Adipocyte (in vitro differentiated cells): ENCODE data around the gene ARNT2.
A peak's percentile ranks its signal among the peaks of the same experiment; 100 is the strongest.
"Not testable (repeated sequence)": the region's sequence is repeated elsewhere in the genome, so short reads cannot be mapped to it uniquely, and the experiment has no call there.

Source experiments
- DNase-seq: peaks from one replicate; pipeline ENCODE4 v3.0.0-alpha.2; 2015; ENCODE audit warnings: low read depth
- H3K27me3 ChIP-seq: replicated peaks from 2 replicates; pipeline ENCODE4 v1.7.0; 2013; ENCODE audit warnings: mild to moderate bottlenecking, low read length, moderate library complexity; ENCODE audit not compliant: control insufficient read depth, insufficient read depth
- H3K36me3 ChIP-seq: 2 replicates; pipeline ENCODE4 v1.7.0; 2013; ENCODE audit warnings: low read length, mild to moderate bottlenecking, moderate library complexity; ENCODE audit not compliant: control insufficient read depth, insufficient read depth, severe bottlenecking
- H3K4me1 ChIP-seq: 2 replicates; pipeline ENCODE4 v1.7.0; 2013; ENCODE audit warnings: mild to moderate bottlenecking, low read length, moderate library complexity; ENCODE audit not compliant: control insufficient read depth, insufficient read depth
- H3K4me3 ChIP-seq: 2 replicates; pipeline ENCODE4 v1.7.0; 2013; ENCODE audit warnings: mild to moderate bottlenecking, low read length, moderate library complexity
- H3K9ac ChIP-seq: 2 replicates; pipeline ENCODE4 v1.7.0; 2013; ENCODE audit warnings: mild to moderate bottlenecking, low read length, moderate library complexity
- H3K9me3 ChIP-seq: 2 replicates; pipeline ENCODE4 v1.7.0; 2013; ENCODE audit warnings: mild to moderate bottlenecking, low read length, moderate library complexity; ENCODE audit not compliant: control insufficient read depth

The ARNT2 gene

GRCh38 chr15:80388326-80388725, 15.9 kb upstream of the ARNT2 start:
- peaks cover 38% of the 10 kb centered on the region for H3K27me3 ChIP-seq
- no peak overlapping the region for H3K4me3 ChIP-seq
- no peaks in the 10 kb centered on the region for H3K4me1 ChIP-seq
- H3K9me3 ChIP-seq: no peaks in the 10 kb centered on the region
- H3K36me3 ChIP-seq: no peaks in the 10 kb centered on the region
- no peak overlapping the region for H3K9ac ChIP-seq
- DNase-seq: no peak

DNA sequence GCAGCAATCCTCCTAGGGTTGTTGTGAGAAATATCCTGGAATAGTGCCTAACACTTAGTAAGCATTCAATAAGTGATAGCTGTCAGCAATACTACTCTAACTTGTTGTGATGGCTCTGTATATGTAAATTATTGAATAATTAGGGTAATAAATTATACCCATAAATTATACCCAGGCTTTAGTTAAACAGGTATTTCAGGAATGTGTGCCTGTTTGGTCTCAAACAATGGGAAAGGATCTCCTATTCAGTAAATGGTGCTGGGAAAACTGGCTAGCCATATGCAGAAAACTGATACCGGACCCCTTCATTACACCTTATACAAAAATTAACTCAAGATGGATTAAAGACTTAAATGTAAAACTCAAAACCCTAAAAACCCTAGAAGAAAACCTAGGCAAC, 14.8 kb upstream of the ARNT2 start:
- Histone ChIP-seq H3K4me3 (no peak overlapping the region), H3K4me1 (no peaks in the 10 kb centered on the region), H3K9ac (no peak overlapping the region), H3K27me3 (peaks cover 37% of the 10 kb centered on the region), H3K9me3 (no peaks in the 10 kb centered on the region), H3K36me3 (no peaks in the 10 kb centered on the region)
- no peak for DNase-seq

- H3K9me3 ChIP-seq, H3K4me1 ChIP-seq, DNase-seq, H3K9ac ChIP-seq, H3K4me3 ChIP-seq, H3K36me3 ChIP-seq: not testable (repeated sequence)
- H3K27me3 ChIP-seq: peaks cover 36% of the 10 kb centered on the region
Observed at GRCh38 chr15:80390942-80391341, 13.2 kb upstream of the ARNT2 start.

DNA sequence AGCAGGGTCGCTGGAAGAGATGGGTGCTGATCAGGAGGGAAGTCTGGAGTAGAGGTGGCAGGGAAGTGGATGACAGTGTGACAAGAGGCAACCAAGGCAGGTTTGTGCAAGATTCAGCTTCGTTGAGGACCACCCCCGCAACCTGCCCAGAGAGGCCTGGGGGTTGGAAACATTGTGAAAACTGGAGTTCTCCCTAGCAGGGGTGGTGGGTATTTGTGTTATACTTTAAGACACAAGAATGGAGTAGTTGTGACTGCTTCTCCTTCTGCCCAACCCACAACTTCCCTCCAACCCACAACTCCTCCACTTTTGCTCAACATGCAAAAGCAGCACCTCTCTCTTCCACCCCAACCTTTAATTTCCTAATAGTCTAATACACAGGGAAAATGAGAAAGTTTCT, 8.6 kb upstream of the ARNT2 start:
- DNase-seq: no peak
- no peaks in the 10 kb centered on the region for H3K9me3 ChIP-seq
- no peak overlapping the region for H3K4me3 ChIP-seq
- no peaks in the 10 kb centered on the region for H3K36me3 ChIP-seq
- H3K9ac ChIP-seq: no peak overlapping the region
- H3K27me3 ChIP-seq: peaks cover 38% of the 10 kb centered on the region
- H3K4me1 ChIP-seq: no peaks in the 10 kb centered on the region

- Histone ChIP-seq H3K27me3 (peaks cover 38% of the 10 kb centered on the region), H3K9ac (no peak overlapping the region), H3K36me3 (no peaks in the 10 kb centered on the region), H3K4me3 (no peak overlapping the region), H3K9me3 (no peaks in the 10 kb centered on the region), H3K4me1 (no peaks in the 10 kb centered on the region)
- DNase-seq: no peak
Observed at GRCh38 chr15:80396096-80396495, 8.1 kb upstream of the ARNT2 start.

GRCh38 chr15:80399508-80399907, 4.7 kb upstream of the ARNT2 start:
- H3K4me3 ChIP-seq: no peak overlapping the region
- no peak overlapping the region for H3K9ac ChIP-seq
- no peaks in the 10 kb centered on the region for H3K36me3 ChIP-seq
- no peak for DNase-seq
- H3K4me1 ChIP-seq: no peaks in the 10 kb centered on the region
- H3K27me3 ChIP-seq: peaks cover 48% of the 10 kb centered on the region
- no peaks in the 10 kb centered on the region for H3K9me3 ChIP-seq

DNA sequence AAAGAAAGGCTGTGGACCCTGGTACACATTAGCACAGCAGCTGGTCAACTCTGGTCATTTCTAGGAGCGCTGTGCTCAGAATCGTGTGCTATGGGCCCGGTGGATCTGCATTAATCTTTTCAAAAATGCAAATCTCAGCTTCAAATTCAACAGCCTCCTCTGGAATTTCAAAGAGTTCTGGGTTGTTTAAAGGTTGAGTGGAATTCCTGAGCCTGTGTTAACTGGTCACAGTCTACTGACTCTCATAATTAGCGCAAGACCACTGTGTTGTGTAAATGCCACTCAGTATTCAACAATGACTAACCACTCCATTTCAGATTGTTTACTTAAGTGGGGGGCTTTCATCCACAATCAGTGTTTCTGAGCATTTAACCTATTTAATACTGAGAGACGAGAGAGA, 2.7 kb upstream of the ARNT2 start:
- no peaks in the 10 kb centered on the region for H3K36me3 ChIP-seq
- H3K9ac ChIP-seq: no peak overlapping the region
- peaks cover 57% of the 10 kb centered on the region for H3K27me3 ChIP-seq
- no peaks in the 10 kb centered on the region for H3K9me3 ChIP-seq
- no peaks in the 10 kb centered on the region for H3K4me1 ChIP-seq
- H3K4me3 ChIP-seq: no peak overlapping the region
- DNase-seq: no peak

DNA sequence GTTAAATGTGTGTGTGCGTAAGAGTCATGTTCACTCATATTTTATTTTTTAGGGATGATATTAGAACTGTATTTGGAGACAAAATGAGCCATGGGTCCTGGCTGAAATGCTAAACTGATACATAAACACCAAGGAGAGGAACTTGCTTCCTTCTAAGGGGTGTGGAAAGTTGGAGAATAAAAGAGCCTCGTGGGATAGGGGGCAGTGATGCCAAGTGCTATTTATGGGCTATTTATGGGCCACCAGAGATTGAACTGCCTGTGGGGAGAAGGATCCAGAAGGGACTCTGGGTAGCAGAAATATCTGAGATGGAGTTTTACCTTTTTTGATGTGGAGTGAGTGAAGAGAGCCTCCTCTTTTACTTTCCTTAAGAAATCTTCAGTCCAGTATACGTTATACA, 1.8 kb upstream of the ARNT2 start:
- peaks cover 59% of the 10 kb centered on the region for H3K27me3 ChIP-seq

GRCh38 chr15:80403712-80404056, 498 bp upstream of the ARNT2 start:
- Histone ChIP-seq H3K36me3 (no peaks in the 10 kb centered on the region), H3K9ac (no peak overlapping the region), H3K9me3 (no peaks in the 10 kb centered on the region), H3K4me1 (no peaks in the 10 kb centered on the region), H3K4me3 (peak overlapping the region; percentile 52), H3K27me3 (peaks cover 62% of the 10 kb centered on the region)
- DNase-seq: peak; percentile 48

More for the DNA sequence above, 1.8 kb upstream of the ARNT2 start:
- H3K9ac ChIP-seq: no peak overlapping the region
- no peaks in the 10 kb centered on the region for H3K9me3 ChIP-seq
- H3K4me3 ChIP-seq: no peak overlapping the region
- H3K4me1 ChIP-seq: no peaks in the 10 kb centered on the region
- DNase-seq: no peak
- H3K36me3 ChIP-seq: no peaks in the 10 kb centered on the region

GRCh38 chr15:80404761-80405553, 775 bp downstream of the ARNT2 start:
- peak overlapping the region; percentile 43 for H3K9ac ChIP-seq
- peak overlapping the region; percentile 52 for H3K4me3 ChIP-seq
- H3K27me3 ChIP-seq: peaks cover 67% of the 10 kb centered on the region
- peak; percentile 60 for DNase-seq
- no peaks in the 10 kb centered on the region for H3K36me3 ChIP-seq
- no peaks in the 10 kb centered on the region for H3K9me3 ChIP-seq
- no peaks in the 10 kb centered on the region for H3K4me1 ChIP-seq

DNA sequence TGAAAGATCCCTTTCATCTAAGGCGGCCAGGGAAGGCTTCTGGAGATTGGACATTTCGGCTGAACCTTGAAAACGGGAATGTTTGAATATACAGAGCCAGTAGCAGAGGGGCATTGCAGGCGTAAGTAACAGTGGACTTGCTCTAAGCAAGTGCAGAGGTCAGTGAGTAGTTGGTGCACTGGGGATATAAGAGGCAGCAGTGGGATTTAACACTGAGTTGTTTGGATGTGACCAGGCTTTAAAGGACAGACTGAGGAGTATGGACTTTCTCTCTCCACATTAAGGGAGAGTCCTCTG, 1.3 kb downstream of the ARNT2 start:
- H3K4me3 ChIP-seq: no peak overlapping the region
- H3K27me3 ChIP-seq: peaks cover 69% of the 10 kb centered on the region
- no peaks in the 10 kb centered on the region for H3K36me3 ChIP-seq
- no peak overlapping the region for H3K9ac ChIP-seq
- H3K4me1 ChIP-seq: no peaks in the 10 kb centered on the region
- no peak for DNase-seq
- H3K9me3 ChIP-seq: no peaks in the 10 kb centered on the region

DNA sequence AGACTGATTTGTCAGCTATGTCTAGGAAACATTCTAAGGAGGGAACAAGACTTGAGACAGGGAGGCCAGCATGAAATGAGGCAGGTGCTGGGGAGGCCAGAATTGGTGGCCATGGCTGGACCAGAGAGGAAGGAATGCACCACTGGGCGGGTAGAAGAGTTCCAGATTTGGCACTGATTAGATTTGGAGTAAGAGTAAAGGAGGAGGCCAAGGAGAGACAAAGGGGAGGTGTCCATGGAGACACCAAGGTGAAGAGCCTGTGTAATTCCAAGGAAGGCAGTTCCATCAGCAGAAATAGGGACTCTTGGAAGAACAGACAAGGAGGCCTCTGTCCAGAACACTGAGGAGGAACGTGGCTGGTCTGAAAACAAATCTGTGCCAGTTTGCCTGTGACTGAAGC, 1.8 kb downstream of the ARNT2 start:
- Histone ChIP-seq H3K27me3 (peaks cover 74% of the 10 kb centered on the region), H3K4me3 (no peak overlapping the region)

More for the DNA sequence above, 1.8 kb downstream of the ARNT2 start:
- DNase-seq: no peak
- Histone ChIP-seq H3K36me3 (no peaks in the 10 kb centered on the region), H3K9ac (no peak overlapping the region), H3K9me3 (no peaks in the 10 kb centered on the region), H3K4me1 (no peaks in the 10 kb centered on the region)
